ENCODE measurements around the gene UQCRC2. TPM values are rescaled to one million over a fixed set of nuclear protein-coding genes. Genes with fewer than 3 reads are reported as not detected.

UQCRC2 gene
- total and polyA plus RNA-seq, 4 donors: 122 to 143 (median 131) TPM

Other genes with a start within 250 kb of the UQCRC2 start
- gene NPIPB4, start 95.6 kb upstream of the UQCRC2 start, total RNA-seq: 100 to 1,000 TPM; 231 to 240 TPM
- 10 to 100 TPM in 1 of 2 donors, 1 to 10 TPM in 1; 6.1 to 22.3 TPM for gene NPIPB4, start 95.6 kb upstream of the UQCRC2 start, polyA plus RNA-seq
- gene PDZD9, start 47.8 kb downstream of the UQCRC2 start, total RNA-seq: not detected
- gene PDZD9, start 47.8 kb downstream of the UQCRC2 start, polyA plus RNA-seq: not detected
- 10 to 100 TPM; 17.8 to 19.6 TPM for gene MOSMO, start 54.8 kb downstream of the UQCRC2 start, total RNA-seq
- gene MOSMO, start 54.8 kb downstream of the UQCRC2 start, polyA plus RNA-seq: 1 to 10 TPM; 3.4 to 9.3 TPM
- gene VWA3A, start 139.2 kb downstream of the UQCRC2 start, total RNA-seq: under 1 TPM; 0.18 to 0.39 TPM
- gene VWA3A, start 139.2 kb downstream of the UQCRC2 start, polyA plus RNA-seq: under 1 TPM; 0.13 to 0.20 TPM
- gene SDR42E2, start 209.1 kb downstream of the UQCRC2 start, total RNA-seq: not detected
- gene SDR42E2, start 209.1 kb downstream of the UQCRC2 start, polyA plus RNA-seq: under 1 TPM in 1 of 2 donors, not detected in 1; 0.10 TPM

Measured in aorta (tissue), 4 donors.